OCI-LY1 (cell line): ENCODE data around the gene PHLDB3.
A peak's percentile ranks its signal among the peaks of the same experiment; 100 is the strongest.

Experiments used
- H2AFZ ChIP-seq: fragments of 200-600 bp; sonication (generic), shearing (Covaris generic); 2 replicates; pipeline ENCODE4 v1.6.0; 2014; ENCODE audit warnings: antibody characterized with exemption, mild to moderate bottlenecking, low read length
- H3F3A ChIP-seq: fragments of 200-600 bp; sonication (generic), shearing (Covaris generic); 2 replicates; pipeline ENCODE4 v1.6.0; 2014; ENCODE audit warnings: mild to moderate bottlenecking, antibody characterized with exemption, low read length, moderate library complexity; ENCODE audit not compliant: insufficient read depth
- H3K27ac ChIP-seq: fragments of 200-600 bp; sonication (generic); 2 replicates; pipeline ENCODE4 v1.5.1; 2014; ENCODE audit warnings: low read length, mixed run types, mild to moderate bottlenecking, low read depth; ENCODE audit not compliant: poor library complexity, severe bottlenecking
- H3K27me3 ChIP-seq: fragments of 200-600 bp; sonication (generic); 2 replicates; pipeline ENCODE4 v1.6.0; 2014; ENCODE audit warnings: antibody characterized with exemption, mild to moderate bottlenecking, low read length, moderate library complexity; ENCODE audit not compliant: insufficient read depth
- H3K36me3 ChIP-seq: fragments of 200-600 bp; sonication (generic); 2 replicates; pipeline ENCODE4 v1.6.1; 2014; ENCODE audit warnings: mild to moderate bottlenecking, antibody characterized with exemption, low read length, moderate library complexity, mixed read lengths; ENCODE audit not compliant: insufficient read depth
- H3K4me1 ChIP-seq: fragments of 200-600 bp; sonication (generic); 2 replicates; pipeline ENCODE4 v1.5.1; 2014; ENCODE audit warnings: mild to moderate bottlenecking, low read length, moderate library complexity; ENCODE audit not compliant: insufficient read depth, severe bottlenecking
- H3K4me2 ChIP-seq: fragments of 200-600 bp; sonication (generic), shearing (Covaris generic); 2 replicates; pipeline ENCODE4 v1.6.1; 2014; ENCODE audit warnings: low read length
- H3K4me3 ChIP-seq: fragments of 200-600 bp; sonication (generic); 2 replicates; pipeline ENCODE4 v1.5.1; 2014; ENCODE audit warnings: low read length, low read depth, mild to moderate bottlenecking, mixed read lengths; ENCODE audit not compliant: poor library complexity, severe bottlenecking
- H3K79me2 ChIP-seq: fragments of 200-600 bp; shearing (Covaris generic); 2 replicates; pipeline ENCODE4 v1.6.1; 2016; ENCODE audit warnings: mixed run types, low read length, mixed read lengths; ENCODE audit not compliant: insufficient read depth
- H3K9ac ChIP-seq: fragments of 200-600 bp; sonication (generic), shearing (Covaris generic); 2 replicates; pipeline ENCODE4 v1.6.1; 2014; ENCODE audit warnings: mild to moderate bottlenecking, low read length, mixed read lengths
- H3K9me2 ChIP-seq: fragments of 200-600 bp; sonication (generic), shearing (Covaris generic); 2 replicates; pipeline ENCODE4 v1.6.1; 2014; ENCODE audit warnings: low read depth, mild to moderate bottlenecking, low read length, mixed read lengths
- H3K9me3 ChIP-seq: fragments of 200-600 bp; shearing (Covaris generic); 2 replicates; pipeline ENCODE4 v1.6.1; 2014; ENCODE audit warnings: low read length, mixed read lengths
- H4K20me1 ChIP-seq: fragments of 200-600 bp; sonication (generic), shearing (Covaris generic); 2 replicates; pipeline ENCODE4 v1.6.0; 2016; ENCODE audit warnings: mild to moderate bottlenecking, low read length; ENCODE audit not compliant: insufficient read depth
- EZH2 ChIP-seq: fragments of 200-600 bp; sonication (generic), shearing (Covaris generic); IDR thresholded peaks from 2 replicates; pipeline ENCODE4 v1.8.0; 2017; ENCODE audit warnings: borderline replicate concordance, mixed run types, mild to moderate bottlenecking, antibody characterized with exemption, low read length, moderate library complexity, mixed read lengths
- TF ChIP-seq, protein P1 (sequence below): fragments of 200-600 bp; sonication (generic), shearing (Covaris generic); IDR thresholded peaks from 2 replicates; pipeline ENCODE4 v1.5.1; 2017; ENCODE audit warnings: mild to moderate bottlenecking, antibody characterized with exemption, low read length, moderate library complexity, mixed read lengths

Gene PHLDB3

DNA sequence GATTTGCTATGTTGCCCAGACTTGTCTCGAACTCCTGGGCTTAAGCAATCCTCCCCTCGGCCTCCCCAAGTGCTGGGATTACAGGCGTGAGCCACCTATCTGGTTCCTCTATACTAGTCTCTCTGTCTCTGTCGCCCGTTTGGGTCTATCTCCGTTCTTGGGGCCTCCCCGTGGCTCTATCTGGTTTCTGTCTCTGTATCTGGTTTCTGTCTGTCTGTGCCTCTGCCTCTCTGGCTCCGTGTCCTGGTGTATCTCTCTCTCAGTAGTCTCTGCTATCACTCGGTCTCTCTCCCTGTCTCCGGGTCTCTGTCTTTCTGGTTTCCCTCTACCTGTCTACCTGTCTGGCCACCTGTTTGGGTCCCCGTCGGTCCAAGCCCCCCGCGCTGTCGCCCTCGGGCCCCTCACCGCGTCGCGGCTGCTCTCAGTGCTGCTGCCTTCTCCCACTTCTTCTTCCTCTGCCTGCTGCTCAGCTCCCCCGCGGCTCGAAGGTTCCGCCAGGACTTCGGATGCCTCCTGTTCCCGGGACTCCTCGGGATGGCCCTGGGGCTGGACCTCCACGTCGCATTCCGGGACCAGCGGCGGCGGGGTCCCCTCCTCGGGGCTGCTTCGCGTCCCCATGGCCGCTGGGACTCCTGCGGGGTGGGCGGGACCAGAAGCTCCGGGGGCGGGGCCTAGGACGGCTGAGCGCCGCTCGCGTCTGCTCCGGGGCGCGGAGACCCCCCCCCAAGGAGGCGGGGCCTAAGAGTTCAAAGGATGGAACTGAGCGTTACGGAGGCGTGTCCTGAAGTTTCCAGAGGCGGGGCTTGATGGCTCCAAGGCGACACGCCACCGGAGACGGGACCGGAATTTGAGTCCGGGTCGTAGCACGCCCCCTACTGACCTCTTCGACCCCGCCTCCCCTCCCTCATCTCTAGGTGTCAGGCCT, 783 bp downstream of the PHLDB3 start:
- H3K4me1 ChIP-seq: peaks cover 21% of the 10 kb centered on the region
- H3K4me2 ChIP-seq: peak overlapping the region; percentile 95
- no peaks in the 10 kb centered on the region for H3K79me2 ChIP-seq
- H3K27ac ChIP-seq: peak overlapping the region; percentile 55
- H4K20me1 ChIP-seq: no peaks in the 10 kb centered on the region
- H3K9ac ChIP-seq: peak overlapping the region; percentile 93
- no peaks in the 10 kb centered on the region for H3K9me3 ChIP-seq
- no peak for TF ChIP-seq EZH2
- TF ChIP-seq, protein P1, sequence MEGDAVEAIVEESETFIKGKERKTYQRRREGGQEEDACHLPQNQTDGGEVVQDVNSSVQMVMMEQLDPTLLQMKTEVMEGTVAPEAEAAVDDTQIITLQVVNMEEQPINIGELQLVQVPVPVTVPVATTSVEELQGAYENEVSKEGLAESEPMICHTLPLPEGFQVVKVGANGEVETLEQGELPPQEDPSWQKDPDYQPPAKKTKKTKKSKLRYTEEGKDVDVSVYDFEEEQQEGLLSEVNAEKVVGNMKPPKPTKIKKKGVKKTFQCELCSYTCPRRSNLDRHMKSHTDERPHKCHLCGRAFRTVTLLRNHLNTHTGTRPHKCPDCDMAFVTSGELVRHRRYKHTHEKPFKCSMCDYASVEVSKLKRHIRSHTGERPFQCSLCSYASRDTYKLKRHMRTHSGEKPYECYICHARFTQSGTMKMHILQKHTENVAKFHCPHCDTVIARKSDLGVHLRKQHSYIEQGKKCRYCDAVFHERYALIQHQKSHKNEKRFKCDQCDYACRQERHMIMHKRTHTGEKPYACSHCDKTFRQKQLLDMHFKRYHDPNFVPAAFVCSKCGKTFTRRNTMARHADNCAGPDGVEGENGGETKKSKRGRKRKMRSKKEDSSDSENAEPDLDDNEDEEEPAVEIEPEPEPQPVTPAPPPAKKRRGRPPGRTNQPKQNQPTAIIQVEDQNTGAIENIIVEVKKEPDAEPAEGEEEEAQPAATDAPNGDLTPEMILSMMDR: peak; percentile 57
- H3K9me2 ChIP-seq: no peaks in the 10 kb centered on the region
- H2AFZ ChIP-seq: peak overlapping the region; percentile 83
- no peaks in the 10 kb centered on the region for H3K36me3 ChIP-seq
- no peaks in the 10 kb centered on the region for H3F3A ChIP-seq
- H3K4me3 ChIP-seq: peak overlapping the region; percentile 71
- H3K27me3 ChIP-seq: no peaks in the 10 kb centered on the region

DNA sequence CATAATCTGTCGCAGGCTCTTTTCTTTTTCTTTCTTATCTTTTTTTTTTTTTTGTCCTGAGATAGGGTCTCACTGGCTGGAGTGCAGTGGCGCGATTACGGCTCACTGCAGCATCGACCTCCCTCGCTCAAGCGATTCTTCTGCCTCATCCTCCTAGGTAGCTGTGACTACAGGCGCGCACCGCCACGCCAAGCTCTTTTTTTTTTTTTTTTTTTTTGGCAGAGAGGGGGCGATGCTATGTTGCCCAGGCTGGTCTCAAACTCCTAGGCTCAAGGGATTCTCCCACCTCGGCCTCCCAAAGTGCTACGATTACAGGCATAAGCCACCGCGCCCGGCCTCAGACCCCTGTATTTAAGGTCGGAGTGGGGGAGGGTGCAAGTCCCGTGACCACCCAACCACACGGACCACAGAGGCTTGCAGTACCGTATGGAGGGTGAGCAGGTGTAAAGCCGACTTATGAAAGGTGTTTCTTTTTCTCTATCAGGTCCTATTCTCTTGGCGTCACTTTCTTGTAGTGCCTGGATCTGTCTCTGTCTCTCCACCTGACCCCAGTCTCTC, 2.0 kb downstream of the PHLDB3 start:
- Histone ChIP-seq H3K4me2 (peak overlapping the region; percentile 95), H3K27ac (no peak overlapping the region), H3K9me3 (no peaks in the 10 kb centered on the region), H2AFZ (no peak overlapping the region), H3K79me2 (no peaks in the 10 kb centered on the region), H3K4me1 (peaks cover 21% of the 10 kb centered on the region), H3K9me2 (no peaks in the 10 kb centered on the region), H3K9ac (no peak overlapping the region), H4K20me1 (no peaks in the 10 kb centered on the region), H3F3A (no peaks in the 10 kb centered on the region), H3K4me3 (peak overlapping the region; percentile 71), H3K36me3 (no peaks in the 10 kb centered on the region), H3K27me3 (no peaks in the 10 kb centered on the region)
- no peak for TF ChIP-seq EZH2
- TF ChIP-seq, protein P1: no peak

DNA sequence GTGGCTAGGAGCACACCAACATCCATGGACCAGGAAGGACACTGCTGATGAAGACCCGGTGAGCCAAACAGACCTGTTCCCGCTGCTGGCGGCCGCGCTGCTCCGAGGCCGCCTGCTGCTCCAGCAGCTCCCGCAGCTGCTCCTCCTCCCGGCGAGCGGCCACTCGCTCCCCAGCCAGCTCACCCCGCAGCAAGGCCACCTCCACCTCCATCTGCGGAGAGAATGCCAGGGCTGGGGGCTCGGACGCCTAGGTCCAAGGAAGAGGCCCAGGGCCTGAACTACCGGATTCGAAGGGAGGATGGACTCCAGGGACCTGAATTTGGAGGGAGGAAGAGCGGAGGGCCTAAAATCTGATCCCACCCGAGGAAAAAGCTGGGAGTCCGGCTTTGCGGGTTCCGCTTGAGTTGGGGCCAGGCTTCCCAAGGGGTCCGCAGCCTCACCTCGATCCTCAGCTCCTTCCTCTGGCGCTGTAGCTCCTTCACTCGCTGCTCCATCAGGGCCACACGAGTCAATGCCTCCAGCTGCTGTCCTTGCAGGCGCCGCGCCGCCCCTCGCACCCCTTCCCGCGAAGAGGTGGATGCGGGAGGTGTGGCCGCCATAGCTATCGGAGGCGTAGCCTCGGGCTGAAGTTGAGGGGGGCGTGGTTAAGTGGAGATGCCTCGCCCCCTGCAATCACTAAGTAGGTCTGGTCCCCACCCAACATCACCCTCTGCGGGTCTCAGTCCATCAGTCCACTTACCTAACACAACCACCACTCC, 2.7 kb downstream of the PHLDB3 start:
- Histone ChIP-seq H2AFZ (no peak overlapping the region), H3K36me3 (peaks cover 4% of the 10 kb centered on the region; the same call in 1 of the 2 replicates), H3K4me1 (peaks cover 21% of the 10 kb centered on the region), H3K4me3 (no peak overlapping the region), H3K27ac (no peak overlapping the region), H3K9me2 (no peaks in the 10 kb centered on the region), H3K79me2 (no peaks in the 10 kb centered on the region), H4K20me1 (no peaks in the 10 kb centered on the region), H3K4me2 (no peak overlapping the region), H3K9me3 (no peaks in the 10 kb centered on the region), H3F3A (no peaks in the 10 kb centered on the region), H3K27me3 (no peaks in the 10 kb centered on the region), H3K9ac (no peak overlapping the region)
- no peak for TF ChIP-seq EZH2
- TF ChIP-seq, protein P1: no peak
